Activated CD8-positive, alpha-beta memory T cell treated with anti-CD3 and anti-CD28 coated beads, Interleukin-2, amount 50 U/mL, for 24 hours (primary cell): ENCODE results near the gene WASF3.

Experiments
- DNase-seq: peaks from one replicate; pipeline ENCODE4 v3.0.0-alpha.2; 2020; ENCODE audit errors: extremely low read depth

The WASF3 gene, protein sequence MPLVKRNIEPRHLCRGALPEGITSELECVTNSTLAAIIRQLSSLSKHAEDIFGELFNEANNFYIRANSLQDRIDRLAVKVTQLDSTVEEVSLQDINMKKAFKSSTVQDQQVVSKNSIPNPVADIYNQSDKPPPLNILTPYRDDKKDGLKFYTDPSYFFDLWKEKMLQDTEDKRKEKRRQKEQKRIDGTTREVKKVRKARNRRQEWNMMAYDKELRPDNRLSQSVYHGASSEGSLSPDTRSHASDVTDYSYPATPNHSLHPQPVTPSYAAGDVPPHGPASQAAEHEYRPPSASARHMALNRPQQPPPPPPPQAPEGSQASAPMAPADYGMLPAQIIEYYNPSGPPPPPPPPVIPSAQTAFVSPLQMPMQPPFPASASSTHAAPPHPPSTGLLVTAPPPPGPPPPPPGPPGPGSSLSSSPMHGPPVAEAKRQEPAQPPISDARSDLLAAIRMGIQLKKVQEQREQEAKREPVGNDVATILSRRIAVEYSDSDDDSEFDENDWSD

DNA sequence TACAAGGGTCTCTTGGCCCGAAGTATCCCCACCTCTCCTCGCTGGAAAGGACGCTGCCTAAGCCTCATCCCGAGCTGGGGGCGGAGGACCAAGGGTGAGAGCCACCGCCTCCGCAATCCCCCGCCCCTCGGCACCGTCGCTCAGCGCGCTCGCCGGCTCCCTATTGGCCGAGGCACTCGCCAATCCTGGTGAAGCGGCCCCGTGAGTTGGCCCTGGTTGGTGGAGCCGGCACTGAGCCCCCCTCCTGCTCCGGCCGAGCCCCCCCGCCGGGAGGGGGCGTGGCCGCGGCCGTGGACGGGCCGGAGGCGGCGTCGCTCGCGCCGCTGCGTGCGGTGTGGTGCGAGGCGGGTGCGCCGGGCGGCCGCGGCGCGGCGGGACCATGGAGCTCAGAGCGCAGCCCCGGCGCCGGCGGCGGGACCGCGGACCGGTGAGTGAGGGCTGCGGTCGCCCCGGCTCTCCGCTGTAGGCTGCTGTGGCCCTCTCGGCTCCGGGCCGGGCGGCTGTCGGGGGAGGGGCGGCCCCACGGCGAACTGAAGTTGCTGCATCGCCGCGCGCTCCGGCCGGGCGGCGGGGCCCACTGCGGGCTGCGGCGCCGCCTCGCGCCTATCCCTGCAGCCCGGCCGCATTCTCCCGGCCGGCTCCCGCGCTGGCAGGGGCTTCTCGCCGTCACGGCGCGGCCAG is at the start of gene WASF3:
Gene WASF3 (plus strand): TSS at position 291 of the 681 bp plus-strand sequence. CDS start 84,588 bp downstream, outside the sequence.
- DNase-seq: no peak

DNA sequence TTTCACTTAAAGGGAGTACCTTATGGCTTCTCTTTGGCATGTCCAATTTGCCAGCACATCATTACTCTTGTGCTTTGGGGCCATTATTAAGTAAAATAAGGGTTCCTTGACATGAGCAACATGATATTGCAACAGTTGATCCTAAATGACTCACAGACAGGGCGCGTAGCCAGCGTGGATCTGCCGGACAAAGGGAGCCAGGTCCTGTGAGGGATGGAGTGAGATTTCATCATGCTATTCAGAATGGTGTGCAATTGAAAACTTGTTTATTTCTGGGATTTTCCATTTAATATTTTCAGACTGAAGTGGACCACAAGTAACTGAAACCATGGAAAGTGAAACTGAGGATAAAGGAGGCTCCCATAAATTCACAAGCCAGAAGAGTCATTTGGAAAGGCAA is 48.6 kb upstream of the WASF3 start:
- DNase-seq: no peak

DNA sequence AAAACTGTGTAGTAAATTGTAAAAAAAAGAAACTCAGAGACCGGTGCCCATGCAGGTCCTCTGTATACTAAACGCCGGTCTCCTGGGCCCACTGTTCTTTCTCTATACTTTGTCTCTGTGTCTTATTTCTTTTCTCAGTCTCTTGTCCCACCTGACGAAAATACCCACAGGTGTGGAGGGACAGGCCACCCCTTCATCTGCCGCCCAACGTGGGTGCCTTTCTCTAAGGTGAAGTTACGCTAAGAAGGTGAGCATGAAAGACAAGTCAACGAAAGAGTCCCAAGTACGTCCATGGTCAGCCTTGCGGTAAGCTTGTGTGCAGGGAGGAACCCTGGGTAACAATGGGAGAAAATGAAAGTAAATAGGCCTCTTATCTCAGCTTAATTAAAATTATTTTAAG is 48.0 kb upstream of the WASF3 start:
- no peak for DNase-seq

DNA sequence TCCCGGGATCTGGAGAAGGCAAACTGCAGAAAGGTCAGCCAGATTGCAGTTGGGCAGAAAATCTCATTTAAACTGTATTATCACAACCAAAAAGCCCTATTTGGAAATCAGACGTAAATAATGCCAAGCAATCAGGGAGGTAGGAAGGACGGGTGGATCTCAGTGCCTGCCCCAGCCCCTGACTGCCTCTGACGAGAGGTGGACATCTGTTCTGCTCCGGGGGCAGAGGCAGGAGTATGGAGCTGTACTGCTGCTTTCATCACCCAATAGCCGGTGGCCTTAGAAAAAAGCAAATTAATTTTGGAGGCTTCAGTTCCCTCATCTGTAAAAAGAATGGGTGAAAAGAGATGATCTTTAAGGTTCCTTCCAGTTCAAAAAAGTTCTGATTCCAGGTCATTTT is 43.6 kb upstream of the WASF3 start:
- no peak for DNase-seq

DNA sequence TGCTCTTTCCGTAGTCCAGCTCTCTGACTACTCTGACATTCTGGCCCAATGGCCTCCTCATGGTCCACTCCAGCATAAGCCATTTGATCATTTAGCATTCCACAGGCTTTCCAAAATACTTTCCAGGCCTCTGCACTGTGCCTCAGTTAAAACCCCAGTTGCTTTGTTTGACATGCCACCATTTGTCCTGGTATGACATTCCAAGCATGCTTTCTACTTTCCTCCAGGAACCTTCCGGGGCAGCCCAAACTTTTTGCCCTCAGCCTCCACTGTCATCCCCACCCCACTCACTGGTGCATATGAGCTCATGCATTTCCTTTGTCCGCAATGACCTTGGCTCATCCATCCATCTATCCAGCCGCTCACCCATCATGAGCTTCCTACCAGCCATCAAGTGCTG is 41.8 kb upstream of the WASF3 start:
- no peak for DNase-seq

DNA sequence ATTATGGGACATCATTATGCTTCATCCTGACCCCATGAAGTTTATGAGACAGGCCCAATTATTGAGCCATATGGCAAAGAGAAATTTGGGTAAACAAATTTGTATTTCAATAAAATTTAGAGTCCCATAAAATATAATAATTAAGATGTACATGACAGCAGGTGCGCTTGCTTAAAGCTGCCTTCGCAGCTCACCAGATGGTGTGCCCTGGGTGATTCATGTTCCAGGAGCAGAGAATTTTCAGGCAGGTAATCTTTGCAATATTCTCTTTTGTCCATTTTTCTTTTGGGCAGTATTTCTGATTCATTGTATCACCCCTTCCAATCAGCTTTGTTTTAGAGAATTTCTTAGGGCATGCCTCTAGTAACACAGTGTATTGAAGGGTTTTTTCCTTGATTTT is 39.5 kb upstream of the WASF3 start:
- no peak for DNase-seq

DNA sequence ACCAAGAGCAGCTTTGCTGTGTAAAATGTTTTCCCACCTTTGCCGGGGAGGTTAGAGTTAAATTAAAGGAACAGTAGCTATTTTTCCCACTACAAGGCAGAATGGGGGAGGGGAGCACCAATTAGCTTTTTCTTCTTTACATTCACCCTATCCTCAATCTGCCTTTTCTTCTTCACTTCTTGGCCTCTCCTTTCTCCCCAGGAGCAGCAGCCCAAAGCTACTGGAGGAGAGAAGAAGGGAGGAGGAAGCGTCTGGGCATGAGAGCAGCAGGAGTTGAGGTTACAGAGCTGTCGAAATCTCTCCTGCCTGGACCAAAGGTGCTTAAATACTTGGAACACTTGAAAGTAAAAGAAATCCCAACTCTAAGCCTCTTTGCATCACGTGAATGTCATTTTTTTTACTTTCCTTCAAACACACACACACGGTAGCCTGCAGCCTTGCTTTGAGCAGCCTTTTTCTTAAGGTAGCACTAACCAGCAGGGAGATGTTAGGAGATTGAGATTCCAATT is 39.0 kb upstream of the WASF3 start:
- no peak for DNase-seq

DNA sequence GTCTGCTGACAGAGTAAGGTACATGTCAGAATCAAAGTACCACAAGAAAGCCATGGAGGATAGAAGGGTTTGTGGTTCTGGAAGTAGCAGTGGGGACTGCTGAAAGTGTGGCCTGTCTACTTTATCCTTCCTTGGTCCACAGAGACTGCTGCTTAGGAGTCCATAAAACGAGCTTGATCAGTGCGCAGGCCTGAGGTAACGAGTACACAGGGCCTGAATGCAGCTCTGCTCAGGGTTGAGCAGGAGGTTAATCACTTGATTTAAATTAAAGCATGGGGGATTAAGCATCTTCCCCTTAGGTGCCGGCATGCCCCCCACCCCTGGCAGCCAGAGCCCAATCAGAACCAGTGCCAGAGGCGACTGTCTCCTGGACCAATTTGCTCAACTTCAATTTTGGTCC is 34.9 kb upstream of the WASF3 start:
- no peak for DNase-seq

DNA sequence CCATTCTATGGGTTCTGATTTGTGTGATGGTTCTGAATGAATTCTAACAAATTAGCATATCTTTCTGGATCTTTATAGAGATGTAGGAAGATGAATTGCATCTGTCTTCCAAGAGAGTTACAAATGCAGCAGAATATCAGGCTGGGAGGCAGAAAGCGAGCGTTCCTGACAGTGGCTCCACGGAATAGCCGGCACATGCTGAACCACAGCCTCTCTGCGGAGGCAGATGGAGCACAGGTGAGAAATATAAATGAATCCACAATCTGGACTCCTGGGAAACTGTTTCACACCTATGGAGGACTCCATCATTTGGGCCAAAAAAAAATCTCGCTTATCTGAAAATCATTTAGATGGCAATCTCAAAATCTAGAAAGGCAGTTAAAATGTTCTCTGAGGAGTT is 34.5 kb upstream of the WASF3 start:
- DNase-seq: no peak

DNA sequence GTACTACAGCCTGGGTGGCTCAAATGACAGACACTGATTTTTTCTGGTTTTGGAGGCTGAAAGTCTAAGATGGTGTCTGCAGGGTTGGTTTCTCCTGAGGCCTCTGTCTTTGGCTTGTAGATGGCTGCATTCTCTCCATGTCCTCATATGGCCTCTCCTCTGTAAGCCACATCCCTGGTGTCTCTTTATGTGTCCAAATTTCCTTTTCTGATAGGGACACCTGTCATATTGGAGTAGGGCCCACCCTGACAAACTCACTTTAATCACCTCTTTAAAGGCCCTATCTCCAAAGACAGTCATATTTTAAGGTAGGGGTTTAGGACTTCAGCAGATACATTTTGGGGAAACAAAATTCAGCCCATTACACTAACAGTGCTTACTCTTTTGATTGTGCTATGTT is 32.0 kb upstream of the WASF3 start:
- DNase-seq: no peak

DNA sequence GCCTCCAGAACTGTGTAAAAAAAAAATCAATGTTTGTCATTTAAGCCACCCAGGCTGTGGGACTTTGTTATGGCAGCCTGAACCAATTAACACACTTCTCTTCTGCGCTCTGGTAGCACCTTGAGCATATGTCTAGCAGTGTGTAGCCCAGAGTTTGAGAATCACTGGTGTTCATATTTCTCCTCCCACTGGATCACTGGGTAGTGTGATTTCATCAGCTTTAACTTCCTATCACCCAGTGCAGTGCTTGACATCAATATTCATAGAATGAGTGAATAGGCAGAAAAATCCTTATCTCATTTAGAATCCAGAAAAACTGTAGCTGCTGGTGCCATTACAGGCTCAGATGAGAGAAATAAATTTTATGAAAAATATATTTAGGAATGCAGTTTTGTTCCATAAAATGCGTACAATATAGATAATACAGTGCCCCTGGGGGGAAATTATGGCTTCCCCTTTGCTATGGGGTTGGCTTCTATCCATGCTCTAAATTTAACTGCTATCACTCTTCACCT is 30.7 kb upstream of the WASF3 start:
- no peak for DNase-seq

DNA sequence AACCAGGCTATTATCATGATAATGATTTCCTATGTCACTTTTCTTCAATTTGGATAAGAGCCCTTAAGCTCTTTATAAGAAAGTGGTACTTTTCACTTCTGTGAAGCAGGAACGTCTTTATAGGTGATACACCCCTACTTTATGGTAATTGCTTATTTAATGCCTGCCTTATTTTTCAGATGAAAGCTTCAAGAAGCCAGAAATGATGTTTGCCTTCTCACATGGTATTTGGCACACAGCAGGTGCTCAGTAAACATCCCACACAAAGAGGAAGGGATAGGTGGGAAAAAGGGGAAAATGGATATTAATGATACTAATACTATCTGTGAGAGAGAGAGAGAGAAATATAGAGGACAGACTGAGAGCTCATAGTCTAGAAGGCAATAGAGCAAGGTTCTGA is 29.0 kb upstream of the WASF3 start:
- no peak for DNase-seq

DNA sequence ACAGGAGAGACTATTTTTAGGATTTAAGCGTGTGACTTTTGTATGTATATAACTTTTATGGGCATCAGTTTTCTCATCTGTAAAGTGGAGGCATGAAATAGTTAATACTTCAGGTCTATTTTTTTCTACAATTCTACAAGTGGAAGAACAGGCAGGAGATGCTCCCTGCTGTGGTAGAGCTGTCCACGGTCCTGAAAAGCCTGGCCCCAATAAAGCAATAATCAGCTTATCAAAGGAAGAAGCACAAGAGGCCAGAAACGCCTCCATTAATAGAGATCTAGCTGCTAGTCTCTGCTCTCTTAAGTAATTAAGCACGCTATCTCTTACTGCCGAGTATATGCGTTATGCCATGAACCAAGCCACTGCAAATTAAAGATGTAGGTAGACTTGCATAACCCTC is 28.0 kb upstream of the WASF3 start:
- no peak for DNase-seq

DNA sequence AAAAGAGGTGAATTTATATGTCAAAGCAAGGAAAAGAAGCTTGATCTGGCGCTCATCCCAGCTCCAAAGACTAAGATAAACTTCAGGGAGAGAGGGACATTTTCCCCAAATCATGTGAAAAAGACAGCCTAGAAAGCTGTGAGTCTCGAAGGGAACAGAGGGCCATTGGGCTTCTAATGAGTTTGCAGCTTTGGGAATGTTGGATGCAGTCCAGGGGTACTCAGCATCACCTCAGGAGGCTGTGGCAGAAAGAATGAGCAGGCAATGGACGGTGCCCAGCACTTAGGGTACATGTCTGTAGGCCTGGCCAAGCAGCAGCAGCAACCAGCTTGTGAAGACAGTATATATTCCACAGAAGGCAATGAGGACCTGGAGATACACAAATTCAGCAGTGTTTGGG is 25.7 kb upstream of the WASF3 start:
- no peak for DNase-seq

DNA sequence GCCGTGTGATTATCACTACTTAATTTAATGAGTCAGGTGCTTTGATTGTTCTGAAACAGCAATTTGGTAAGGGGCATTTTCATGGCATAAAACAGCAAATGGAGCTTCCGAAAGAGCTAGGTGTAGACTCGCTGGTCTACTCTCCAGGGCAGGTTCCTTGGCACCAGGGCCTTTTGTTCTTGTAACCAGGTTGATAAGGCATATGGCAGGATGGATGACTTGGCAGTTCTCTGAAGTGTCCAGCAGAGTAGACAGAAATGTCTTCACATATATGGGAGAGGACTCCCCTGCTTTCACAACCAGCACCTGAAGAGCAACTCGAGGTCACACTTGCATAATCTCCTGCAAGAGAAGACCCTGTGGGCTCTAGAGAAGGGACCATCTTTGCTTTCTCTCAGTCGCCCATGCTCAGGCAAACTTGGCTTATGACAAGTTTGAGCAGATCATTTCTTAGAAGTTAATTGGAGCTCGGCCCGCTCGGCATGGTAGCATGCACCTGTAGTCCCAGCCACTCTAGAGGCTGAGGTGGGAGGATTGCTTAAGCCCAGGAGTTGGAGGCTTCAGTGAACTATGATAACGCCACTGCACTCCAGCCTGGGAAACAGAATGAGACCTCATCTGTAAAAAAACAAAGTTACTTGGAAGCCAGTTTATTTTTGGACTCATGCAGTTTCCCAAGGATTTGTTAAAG is 23.3 kb upstream of the WASF3 start:
- DNase-seq: no peak

DNA sequence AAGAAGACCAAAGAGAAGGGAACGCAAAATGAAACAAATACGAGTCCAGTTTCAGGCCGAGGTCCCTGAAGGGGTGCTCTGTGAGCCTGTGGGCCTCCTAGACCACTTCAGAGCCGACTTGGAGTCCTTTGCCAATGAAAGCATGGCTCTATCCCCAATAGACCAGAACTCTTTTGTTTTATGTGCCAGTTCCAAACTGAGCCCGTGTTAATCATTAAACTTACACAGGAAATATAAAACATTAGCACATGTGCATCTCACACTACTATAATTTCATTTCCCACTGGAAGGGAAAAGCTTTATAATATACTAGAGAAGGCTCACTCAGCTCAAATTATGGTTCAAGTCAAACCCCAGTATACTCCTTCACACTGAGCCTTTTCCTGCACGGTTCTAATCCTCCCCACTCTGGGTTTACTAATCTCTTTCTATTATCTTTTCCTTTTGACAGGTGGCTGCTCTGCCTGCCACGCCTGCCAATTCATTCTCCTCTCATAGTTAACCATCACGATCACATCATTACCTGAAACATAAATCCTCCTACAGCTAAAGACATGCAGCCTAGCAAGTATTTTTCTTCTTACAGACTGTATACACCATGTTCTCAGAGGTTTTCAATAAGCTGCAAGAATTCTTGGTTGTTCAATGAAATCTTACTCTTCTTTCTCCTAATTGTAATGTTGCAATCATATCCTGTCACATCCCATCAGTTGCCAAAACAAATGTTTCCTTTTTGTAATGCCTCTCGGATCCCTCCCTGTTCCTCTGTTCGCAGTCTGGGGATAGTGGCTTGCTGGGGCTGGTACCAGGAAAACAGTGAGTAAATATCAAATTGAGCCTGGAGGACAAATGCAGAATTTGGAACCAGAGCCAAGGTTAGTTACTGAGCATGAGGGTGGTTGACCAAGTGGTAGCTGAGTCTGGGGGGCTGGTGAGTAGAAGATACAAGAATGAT is 18.8 kb upstream of the WASF3 start:
- no peak for DNase-seq

DNA sequence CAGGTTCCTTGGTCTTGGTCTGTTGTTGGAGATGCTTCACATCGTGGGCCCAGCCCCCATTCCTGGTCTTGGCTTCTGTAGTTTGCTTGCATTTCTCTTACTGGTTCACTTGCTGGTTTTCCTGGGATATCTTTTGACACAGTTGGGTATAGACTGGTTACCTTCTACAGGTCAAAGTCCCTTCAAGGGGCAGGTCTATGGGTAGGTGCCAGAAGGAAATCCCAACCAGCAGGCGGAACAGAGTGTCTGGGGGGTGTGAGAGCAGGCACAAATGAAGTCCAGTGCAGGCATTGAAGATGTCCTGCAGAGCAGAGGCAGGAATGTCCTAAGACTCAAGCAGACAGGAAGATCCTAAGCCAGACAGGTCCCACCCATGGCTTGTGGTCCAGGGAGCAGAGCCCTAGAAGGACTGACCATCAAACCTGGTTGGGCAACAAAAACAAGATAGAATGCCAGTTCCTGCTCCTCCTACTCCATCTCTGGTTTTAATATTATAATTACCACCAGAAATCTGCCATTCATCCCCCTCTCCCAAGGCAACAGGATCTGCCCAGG is 17.7 kb upstream of the WASF3 start:
- no peak for DNase-seq

DNA sequence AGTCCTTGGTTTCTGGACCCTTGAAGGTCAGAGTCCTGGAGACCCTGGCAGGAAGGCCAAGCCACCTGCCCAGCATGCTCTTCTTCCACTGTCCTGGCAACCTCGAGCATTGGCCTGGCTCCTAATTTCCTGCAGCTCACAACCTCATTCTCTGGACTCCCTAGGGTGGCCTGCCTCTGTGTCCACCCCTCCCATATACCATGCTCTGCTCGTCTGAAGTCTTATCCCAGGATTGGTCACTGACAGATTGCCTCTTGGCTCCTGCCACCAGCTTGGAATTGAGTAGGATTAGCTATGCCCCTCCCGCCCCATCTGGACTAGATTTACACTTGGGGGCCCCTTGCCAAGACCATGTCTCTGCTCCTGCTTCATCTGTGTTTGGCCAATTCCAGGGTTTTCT is 17.1 kb upstream of the WASF3 start:
- DNase-seq: no peak

DNA sequence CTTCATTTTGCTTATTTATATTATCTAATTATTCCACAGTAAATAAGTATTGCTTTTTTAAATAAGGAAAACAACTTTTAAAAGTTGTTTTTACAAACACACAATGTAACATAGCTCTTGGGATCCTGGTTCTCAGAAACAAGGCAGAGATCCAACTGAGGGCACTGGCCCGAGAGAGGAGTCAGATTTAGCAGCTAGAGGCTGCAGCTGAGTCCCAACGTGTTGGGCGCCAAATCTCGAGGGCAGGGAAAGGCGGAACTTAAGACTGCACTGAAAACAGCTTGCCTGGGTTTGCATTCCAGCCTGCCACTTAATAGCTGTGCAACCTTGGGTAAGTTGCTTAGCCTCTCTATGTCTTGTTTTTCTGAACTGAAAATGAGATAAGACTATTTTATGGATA is 16.4 kb upstream of the WASF3 start:
- no peak for DNase-seq

DNA sequence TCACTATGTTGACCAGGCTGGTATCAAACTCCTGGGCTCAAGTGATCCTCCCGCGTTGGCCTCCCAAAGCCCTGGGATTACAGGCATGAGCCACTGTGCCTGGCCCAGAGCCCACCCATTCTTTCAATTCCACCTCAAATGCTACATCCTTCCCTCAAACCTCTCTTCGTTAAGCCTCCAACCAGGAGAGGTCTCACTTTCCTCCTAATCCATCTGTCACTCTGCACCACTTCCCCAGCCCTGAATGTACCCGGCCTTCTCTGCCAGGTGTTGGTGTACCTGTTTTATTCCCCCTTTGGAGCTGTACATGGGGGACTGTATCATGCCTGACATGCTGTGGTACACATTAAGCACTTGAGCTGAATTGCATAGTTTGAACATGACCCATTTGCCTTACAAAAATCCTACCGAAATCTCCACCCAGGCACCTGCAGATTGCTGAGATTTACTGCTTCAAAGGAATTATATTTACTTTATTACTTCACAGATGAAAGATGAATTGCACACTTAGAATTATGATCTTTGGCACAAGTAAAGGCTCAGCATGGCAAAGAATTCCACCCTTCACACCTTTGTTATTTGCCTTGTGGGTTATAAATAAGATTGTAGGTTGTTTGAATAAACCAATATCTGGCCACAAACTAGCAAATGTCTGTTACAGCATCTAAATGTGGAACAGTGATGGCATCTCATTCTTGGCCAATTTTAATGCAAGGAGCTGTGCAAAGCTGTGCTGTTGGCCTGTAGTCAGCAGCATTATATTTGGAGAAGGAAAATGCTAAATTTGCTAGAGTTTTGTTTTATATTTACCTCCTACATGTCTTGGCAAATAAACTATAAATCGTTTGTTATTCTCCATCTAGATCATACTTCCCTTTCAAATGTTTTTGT is 15.6 kb upstream of the WASF3 start:
- DNase-seq: no peak
